Liver (tissue), 3 donors: ENCODE measurements around the gene MYOM1.

Source experiments
- ATF3 ChIP-seq: IDR thresholded peaks from 2 replicates; pipeline ENCODE4 v1.6.1; 2016; ENCODE audit warnings: antibody characterized with exemption
- CTCF ChIP-seq: fragments of 150-350 bp; IDR thresholded peaks from 2 replicates; pipeline ENCODE4 v1.5.1; 2017; ENCODE audit warnings: improper control_type of control experiment, low read depth, low read length; ENCODE audit not compliant: missing input control
- RXRA ChIP-seq, 2 donors: IDR thresholded peaks; 2 replicates each; pipeline ENCODE4 v1.6.1; 2017 to 2018; ENCODE audit warnings: antibody characterized with exemption in 2 of 2, mild to moderate bottlenecking in 1 of 2
- SP1 ChIP-seq: IDR thresholded peaks from 2 replicates; pipeline ENCODE4 v1.6.1; 2018; ENCODE audit warnings: antibody characterized with exemption, mild to moderate bottlenecking
- TF ChIP-seq, protein P1 (sequence below): IDR thresholded peaks from 2 replicates; pipeline ENCODE4 v1.6.1; 2016; ENCODE audit warnings: antibody characterized with exemption, mild to moderate bottlenecking
- donor health status: healthy.
- donor health status: healthy.

DNA sequence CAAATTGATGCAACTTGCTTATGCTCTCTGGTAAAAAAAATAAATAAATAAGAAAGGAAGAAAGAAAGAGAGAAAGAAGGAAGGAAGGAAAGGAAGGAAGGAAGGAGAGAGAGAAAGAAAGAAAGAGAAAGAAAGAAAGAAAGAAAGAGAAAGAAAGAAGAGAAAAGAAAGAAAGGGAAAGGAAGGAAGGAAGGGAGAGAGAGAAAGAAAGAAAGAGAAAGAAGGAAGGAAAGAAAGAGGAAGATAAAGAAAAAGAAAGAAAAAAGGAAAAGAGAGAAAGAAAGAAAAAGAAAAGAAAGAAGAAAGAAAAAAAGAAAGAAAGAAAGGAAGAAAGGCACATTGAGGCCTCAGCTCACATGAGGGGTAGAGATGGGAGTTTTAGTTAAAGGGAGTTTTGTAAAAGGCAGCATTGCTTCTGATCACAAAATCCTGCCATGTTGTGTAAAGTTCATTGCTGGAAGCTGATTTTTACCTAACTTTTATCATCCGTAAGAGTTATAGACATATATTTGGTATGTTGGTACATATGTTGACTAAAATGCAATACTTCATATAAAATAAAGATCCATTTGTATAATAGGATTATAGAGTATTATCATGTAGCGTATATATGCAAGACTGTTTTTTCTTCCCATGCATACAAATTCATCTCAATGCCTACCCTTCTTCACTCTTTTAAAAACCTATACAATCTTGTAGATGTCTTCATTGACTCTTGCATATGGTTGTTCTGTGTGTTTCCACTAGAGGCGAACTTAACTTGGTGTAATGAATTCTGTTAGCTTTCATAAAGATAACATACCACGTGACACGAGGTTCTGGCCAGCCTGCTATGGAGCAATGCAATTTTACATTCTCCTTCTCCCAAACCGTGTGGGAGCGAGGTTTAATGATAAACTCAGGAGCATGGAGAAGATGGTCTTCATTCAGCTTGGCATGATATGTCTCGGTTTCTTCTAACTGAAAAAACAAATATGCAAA is 32.8 kb downstream of the MYOM1 start:
- TF ChIP-seq CTCF (no peak), ATF3 (no peak), RXRA (IDR thresholded peaks at IDR 0.05) (no peak), SP1 (no peak)
- TF ChIP-seq, protein P1, sequence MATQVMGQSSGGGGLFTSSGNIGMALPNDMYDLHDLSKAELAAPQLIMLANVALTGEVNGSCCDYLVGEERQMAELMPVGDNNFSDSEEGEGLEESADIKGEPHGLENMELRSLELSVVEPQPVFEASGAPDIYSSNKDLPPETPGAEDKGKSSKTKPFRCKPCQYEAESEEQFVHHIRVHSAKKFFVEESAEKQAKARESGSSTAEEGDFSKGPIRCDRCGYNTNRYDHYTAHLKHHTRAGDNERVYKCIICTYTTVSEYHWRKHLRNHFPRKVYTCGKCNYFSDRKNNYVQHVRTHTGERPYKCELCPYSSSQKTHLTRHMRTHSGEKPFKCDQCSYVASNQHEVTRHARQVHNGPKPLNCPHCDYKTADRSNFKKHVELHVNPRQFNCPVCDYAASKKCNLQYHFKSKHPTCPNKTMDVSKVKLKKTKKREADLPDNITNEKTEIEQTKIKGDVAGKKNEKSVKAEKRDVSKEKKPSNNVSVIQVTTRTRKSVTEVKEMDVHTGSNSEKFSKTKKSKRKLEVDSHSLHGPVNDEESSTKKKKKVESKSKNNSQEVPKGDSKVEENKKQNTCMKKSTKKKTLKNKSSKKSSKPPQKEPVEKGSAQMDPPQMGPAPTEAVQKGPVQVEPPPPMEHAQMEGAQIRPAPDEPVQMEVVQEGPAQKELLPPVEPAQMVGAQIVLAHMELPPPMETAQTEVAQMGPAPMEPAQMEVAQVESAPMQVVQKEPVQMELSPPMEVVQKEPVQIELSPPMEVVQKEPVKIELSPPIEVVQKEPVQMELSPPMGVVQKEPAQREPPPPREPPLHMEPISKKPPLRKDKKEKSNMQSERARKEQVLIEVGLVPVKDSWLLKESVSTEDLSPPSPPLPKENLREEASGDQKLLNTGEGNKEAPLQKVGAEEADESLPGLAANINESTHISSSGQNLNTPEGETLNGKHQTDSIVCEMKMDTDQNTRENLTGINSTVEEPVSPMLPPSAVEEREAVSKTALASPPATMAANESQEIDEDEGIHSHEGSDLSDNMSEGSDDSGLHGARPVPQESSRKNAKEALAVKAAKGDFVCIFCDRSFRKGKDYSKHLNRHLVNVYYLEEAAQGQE = no peak
